GM18519 (cell line): Measurements from ENCODE around the gene VDAC2.

ENCODE experiments used
- ATAC-seq: cut with Tn5 transposase; IDR thresholded peaks from one replicate; pipeline ENCODE4 v1.9.1; 2021; ENCODE audit warnings: mild to moderate bottlenecking, moderate library complexity; ENCODE audit not compliant: unreplicated experiment, low FRiP score

Gene VDAC2

DNA sequence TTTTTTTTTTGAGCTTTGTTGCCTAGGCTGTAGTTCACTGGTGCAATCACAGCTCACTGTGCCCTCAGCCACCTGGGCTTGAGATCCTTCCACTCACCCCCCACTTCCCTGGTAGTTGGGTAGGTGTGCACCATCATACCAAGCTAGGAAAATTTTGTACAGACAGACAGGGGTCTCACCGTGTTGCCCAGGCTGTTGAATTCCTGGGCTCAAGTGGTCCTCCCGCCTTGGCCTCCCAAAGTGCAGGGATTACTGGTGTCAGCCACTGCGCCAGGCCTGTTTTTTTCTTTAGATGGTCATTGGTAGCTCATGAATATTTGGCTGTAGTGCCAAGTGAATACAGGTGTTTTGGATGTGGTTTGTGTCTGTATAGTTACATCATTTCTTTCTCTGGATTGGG is 17.7 kb downstream of the VDAC2 start:
- no peak for ATAC-seq

DNA sequence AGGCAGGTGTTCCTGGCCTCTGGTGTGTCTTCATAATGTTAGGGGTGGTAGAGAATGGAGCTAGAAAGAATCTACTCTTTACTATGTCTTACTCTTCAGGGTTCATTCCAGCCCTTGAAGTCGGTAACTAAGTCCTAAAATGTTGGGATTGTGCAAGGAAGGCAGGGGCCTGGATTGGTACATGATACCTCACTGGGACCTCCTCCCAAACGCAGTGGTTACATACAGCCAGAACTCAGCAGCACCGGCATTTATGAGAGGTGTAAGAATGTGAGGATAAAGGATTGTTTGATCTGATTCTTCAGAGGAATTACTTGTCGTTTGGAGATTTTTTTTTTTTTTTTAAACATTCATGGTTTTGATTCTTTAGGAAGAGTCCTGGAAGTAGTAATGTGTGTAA is 18.2 kb downstream of the VDAC2 start:
- no peak for ATAC-seq

DNA sequence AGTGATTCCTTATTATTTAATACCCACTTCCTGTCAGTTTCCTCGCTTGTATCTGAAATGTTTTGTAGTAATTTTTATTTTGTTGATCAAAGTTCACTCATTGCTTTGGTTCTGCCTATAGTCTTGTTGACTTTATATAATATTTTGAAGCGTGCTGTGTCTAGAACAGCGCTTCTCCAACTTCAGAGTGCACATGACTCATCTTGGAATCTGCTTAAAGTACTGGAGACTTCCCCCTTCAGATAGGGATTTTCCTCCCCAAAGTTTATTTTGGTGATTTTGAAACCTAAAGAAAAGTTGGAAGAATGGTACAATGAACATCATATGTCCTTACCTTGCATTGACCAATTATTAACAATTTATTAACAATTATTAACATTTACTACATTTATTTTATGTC is 19.4 kb downstream of the VDAC2 start:
- ATAC-seq, result no peak

DNA sequence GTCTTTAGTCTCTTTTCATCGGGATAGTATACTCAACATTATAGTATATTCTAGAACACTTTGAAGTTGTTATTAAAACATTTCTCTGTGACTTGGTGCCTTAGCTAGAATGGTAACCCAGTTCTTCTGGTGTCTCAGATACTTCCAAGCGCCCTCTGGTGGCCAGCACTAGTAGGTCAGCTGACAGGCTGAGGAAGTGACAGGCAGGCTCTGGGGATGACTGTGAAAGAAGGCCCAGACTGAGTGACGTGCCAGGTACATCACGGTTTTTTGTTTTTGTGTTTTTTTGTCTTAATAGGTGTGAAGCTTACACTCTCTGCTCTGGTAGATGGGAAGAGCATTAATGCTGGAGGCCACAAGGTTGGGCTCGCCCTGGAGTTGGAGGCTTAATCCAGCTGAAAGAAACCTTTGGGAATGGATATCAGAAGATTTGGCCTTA is 20.0 kb downstream of the VDAC2 start:
- ATAC-seq, result peak; percentile 43

DNA sequence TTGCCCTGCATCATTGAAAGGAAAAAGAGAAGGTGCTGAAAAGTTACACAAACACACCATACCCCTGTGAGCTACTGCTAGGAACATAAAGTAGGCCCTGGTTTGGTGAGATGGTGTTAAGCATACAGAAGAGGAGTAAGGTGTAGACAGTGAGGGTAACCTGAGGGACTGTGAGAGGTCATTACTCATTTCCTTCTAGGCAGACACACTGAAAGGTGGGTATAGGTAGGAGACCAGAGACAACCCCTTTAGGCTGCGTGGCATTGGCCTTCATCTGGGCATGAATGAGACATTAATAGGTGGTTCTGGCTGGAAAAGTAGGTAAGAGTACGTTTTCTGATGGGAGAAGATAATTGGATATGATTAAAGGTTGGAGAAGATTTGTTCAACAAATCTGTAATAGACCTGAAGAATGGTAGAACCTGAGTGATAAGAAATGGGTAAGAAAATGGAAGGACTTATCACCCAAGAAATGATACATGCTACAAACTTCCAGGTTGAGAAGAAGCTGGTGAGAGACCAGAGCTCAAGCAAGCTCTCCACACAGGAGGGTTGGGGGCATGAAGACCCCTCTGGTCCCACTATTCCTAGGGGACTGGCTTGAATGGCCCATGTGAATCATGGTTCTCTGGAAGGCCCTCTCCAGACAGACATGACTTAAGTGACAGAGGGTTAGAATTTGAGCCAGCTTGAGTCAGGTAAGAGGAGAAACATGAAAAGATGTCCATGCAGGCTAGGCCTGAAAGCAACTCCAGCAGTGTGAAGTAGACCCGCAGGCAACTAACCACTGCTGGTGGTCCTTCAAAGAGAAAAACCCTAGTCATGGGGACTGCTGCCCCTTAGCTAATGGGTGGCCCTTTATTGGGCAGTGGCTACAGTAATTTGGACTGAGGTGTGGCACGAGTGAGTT is 21.3 kb downstream of the VDAC2 start:
- no peak for ATAC-seq

DNA sequence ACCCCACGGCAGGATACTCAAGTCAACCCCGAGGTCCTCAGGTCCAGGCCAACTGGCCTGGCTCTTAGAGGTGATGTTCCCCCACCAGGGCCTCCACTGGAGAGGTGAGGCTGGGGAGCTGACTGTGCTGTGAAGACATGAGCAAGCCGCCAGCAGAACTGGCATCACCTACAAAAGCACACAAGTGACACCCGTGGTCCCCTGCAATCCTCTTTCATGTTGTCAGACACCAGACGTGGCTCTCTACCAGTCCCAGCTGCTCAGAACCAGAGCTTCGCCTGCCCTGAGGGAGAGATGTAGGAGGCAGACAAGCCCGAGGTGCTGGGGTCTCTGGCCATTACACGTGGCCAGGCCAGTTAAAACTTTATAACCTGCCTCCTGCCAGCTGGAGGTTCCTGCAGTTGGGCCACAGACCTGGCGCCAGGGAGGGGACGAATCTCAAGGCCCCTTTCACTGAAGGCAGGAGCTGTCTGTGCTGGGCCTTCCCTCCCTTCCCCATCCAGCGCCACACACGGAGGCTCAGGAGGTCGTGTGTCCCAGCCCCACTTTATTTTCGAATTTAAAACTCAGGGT is 22.9 kb downstream of the VDAC2 start:
- ATAC-seq, result no peak

DNA sequence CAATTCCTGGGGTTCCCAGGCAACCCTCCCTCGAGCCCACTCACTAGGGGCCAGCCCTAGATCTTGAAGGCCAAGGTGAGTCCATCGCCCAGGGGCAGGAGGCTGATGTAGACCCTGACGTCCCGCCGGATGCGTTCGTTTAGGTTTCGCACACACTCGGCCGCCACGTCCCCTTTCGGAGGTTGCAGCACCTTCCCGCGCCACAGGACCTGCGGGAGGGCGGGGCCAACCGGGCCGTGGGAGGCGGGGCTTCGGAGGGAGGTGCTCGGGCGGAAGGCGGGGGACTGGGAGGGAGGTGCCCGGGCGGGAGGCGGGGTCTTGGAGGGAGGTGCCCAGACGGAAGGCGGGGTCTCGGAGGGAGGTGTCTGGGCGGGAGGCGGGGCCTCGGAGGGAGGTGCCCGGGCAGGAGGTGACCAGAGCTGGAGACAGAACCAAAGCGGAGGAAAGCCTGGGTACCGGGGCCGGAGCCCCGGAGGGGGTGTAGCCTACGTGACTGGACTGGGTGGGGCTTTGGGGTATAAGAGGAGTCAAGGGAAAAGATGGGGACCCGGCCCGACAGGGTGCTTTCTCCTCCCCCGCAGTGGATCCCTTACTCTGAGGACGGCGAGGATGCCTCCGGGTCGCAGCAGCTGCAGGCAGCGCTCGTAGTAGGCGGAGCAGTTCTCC is 23.6 kb downstream of the VDAC2 start:
- peak; percentile 23 for ATAC-seq

DNA sequence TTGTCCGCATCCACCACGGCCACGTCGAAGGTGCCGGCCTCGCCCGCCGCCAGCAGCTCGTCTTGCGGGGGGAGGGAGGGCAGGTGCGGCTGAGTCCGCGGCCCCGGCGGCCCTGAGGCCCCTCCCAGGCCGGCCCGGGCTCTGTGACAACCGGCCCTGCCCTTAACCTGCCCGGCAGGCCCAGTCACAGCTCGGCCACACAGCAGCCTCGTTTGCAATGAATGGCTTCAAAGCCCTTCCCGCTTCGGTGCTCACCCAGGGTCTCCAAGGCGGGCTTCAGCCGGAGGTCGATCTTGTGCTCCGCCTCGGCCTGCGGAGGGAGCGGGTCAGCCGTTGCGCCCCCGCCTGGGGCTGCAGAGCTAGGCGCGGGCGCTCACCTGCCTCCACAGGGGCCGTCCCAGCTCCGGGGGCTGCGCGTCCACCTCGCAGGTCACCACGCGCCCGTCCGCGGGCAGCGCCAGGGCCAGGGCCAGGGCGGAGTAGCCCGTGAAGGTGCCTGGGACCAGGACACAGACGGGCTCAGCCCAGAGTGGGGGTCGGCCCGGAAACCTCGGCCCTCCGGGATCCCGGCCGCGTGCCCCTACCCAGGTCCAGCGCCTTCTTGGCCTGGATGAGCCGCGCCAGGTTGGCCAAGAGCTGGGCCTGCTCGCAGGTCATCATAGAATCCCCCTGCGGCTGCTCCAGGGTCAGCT is 24.2 kb downstream of the VDAC2 start:
- ATAC-seq, result no peak

DNA sequence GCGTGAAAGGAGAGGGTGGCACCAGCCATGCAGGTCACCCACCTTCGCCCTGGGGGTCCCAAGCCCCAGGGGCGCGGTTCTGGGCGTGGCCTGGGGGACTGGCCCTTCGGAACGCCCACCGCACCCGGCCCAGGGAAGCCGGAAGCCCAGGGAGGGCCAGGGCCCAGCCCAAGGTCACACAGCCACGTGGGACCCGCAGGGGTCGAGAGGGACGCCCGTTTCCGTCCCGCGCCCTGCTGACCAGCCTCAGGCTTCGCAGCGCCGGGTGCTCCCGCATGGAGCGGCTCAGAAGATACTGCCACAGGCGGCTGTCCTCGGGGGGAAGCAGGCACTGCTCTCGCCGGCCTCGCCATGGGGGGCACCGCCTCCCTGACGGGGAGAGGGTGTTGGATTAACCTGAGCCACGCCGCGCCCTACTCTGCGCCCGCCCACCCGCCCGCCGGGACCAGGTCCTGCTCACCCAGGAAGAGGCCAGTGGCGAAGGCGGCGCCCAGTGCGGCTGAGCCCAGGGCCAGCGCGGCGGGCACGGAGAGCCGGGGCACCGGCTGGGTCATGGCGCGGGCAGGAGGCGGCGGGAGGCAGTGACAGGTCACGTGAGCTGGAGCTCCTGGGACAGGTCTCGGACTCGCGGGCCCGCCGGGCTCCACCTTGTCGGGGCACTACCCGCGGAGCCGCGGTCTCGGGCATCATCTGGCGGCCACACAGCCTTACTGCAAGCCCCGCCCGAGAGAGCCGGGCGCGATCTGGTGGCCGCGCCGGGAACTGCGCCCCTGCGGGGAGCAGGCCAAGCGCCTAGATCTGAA is 25.0 kb downstream of the VDAC2 start, which contains the start of gene COMTD1:
COMTD1 (minus strand) TSS at position 583 of the 803 bp plus-strand sequence; CDS start at position 554, 29 bp downstream.
- peak; percentile 73 for ATAC-seq

DNA sequence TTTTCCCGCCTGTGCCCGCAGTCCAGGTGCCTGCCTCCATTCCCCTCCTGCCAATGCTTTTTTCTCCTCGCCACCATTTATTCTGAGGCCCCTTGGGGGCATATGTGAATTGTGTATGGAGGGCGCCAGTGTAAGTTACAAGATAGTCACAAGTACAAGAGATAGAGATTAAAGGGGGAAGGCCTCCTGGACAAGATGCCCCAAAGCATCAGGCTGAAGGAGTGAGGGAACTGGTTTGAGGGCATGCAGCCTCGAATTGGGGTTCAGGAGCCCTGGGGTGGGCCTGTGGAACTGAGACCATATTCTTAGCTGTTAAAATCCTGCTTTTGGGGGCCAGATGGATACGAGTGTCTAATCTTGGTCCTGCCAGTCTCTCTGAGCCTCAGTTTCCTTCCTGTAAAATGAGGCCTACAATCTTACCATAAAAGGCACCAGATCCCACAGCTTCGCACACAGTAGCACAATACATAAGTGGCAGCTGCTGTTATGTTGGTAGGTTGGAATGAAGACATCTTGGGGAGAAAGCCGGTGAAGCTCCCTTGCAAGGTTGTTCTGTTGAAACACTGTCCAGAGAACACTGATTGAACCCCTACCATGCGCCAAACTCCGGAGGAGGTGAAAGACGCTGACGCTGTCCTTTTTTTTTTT is 25.7 kb downstream of the VDAC2 start:
- no peak for ATAC-seq

DNA sequence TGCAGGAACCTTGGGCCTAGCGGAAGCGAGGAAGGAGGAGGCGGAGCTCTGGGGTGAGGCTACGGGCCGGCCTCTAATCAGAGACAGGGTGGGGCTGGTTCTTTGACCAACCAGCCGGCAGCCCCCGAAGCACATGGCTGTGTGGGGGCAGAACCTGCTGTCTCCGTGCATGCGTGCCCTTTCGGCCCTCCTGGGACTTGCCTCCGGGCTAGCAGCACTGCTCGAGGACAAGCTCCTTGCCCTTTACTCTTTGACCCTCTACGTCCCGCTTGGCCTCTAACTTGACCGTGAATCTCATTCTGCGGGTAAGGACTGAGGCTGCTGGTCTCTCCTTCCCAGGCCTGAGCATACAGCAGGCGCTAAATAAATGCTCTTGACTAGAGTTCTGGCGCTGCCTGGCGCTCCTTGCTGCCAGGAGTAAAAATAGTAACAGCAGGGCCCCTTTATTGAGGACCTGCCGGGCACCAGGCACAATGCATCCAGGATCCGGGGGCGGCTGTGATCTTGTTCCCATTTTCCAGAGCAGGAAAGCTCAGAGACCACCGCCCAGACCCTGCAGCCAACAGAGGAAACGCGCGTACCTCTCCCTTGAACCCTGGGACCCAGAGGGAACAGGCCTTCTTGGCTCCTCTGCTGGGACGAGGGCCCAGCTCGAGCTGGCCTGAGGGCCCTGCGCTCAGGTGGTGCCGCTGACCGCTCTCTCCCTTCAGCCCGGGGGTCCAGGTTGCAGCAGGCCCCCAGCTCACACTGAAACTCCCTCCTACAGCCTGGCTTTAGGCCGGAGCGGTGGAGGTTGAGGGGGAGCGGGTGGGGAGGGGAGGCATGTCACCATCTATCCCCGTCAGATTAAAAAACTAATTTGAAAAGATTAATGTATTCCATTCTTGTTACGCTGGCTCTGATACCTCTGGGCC is 27.8 kb downstream of the VDAC2 start:
- no peak for ATAC-seq

DNA sequence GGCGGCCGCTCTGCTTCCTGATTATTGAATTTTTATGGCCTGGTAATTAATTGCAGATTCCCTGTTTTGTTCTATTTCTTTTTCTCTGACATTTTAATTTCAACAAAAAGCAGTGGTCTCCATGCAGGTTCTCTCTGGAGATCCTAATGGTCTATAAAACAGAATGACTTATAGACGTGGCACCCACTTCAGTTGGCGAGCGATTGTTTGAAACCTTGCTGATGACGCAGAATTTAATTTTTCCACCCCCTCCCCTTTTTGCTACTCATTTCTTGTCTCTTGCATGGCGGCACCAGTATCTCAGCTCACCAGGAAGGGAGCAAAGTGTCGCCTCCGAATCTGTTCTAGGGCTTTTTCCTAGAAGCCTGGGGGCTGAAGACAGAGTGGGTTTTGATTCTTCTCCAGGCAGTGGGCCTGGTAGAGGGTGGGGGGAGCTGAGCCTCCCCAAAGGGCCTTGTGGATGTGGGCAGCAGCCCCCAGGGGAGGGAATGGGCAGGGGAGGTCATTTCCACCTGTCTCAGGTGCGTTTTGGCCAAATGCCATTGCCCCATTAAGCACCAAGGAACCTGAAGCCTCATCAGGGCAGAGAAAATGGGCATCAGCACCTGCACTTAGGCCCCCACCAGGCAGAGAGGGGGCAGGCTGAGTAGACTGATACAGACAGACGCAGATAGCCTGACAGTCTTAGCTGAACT is 28.6 kb downstream of the VDAC2 start:
- no peak for ATAC-seq

DNA sequence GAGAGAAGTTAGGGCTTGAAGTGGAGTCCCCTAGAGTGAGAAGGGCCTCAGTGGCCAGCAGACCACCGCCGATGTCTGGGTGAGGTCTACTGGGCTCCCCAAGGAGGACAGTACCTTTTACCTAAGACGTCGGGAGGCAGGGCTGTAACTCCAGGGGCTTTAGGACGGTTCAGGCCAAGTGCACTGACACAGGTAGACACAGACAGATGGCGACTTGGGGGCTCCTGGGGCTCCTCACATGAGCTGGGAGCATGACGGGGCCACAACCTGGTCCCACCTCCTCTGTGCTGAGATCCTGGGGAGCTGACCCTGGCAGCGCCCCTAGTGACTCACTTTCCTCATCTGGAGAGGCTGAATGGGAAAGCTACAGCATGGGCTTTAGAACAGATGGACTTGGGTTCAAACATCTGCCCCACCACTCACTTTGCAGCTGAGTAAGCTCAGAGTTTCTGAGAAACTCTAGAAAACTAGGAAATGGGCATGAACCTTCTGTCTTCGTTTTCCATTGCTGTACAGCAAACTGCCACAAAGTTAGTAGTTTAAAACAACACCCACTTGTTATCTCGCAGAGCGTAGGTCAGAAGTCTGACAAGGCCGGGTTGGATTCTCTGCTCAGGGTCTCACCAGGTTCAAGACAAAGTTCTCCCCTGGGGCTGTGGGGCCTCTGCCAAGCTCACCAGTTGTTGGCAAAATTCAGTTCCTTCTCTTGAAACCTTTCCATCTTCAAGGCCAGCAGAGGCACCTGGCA is 29.9 kb downstream of the VDAC2 start:
- ATAC-seq, result no peak

DNA sequence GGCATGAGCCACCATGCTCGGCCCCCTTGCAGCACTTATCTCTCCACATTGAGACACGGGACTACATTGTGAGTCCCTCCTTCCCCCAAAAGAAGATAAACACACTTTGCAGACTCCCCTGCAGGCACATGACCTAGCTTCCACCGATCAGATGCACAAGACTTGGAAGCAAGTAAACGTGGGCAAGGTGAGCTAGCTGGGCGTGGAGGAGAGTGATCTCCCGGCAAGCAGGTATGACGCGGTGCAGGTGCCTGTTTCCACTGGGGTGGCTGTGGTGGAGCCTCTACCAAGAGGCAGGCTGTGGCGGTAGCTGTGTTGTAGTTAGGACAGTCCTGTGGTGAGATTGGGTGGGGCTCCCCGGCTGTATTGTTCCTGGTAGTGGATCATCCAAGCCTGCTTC is 32.8 kb downstream of the VDAC2 start:
- no peak for ATAC-seq

DNA sequence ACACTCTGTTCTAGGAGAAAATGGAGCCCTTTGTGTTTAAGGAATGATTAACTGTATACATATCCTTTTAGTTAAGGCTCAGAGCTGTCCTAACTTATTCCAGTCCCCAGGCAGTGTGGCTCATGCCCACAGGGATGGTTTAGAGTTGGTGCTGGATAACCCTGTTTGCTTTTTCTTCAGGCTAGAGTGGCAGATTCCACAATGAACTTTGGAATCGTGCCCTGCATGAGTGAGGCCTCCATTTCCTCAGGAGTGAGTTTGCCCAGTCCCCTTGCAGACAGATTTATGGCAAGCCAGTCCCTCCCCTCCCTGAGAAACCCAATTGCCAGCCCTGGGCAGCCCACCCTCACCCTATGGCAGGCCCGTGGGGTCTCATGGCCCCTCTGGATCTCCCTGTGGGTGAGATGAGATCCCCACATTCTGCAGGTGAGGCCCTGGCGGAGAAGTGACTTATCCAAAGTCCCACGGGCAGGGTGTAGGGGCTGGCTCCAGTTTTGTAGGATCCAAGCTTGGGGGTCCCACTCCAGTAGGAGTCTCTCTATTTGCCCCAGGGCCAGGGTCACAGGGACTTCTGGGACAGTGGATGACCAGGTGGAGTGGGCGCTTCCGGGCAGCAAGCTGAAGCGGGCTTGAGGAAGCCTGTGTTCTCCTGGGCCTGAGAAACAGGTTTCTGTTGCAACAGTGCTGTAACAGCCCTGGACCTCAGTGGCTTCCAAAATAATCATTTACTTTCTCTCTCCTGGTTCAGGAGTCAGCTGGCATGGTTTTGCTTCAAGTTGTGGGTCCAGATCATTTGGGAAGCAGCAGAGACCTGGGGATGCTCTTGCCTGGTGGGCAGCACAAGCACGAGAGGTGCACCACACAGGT is 34.1 kb downstream of the VDAC2 start:
- no peak for ATAC-seq
